RWPE1 (cell line): ENCODE results near the gene NFKB1.

ENCODE experiments used
- CTCF ChIA-PET: fragments of 350-600 bp; sonication (Branson Sonifier 250); formaldehyde crosslinking; extraction: SDS; loops from one replicate; lab custom pipeline; 2021; lab: Yijun Ruan, JAX
- POLR2A ChIA-PET: fragments of 400-600 bp; formaldehyde crosslinking; extraction: SDS; loops from one replicate; lab custom pipeline; 2020; ENCODE audit warnings: antibody characterized with exemption; ENCODE audit not compliant: low non-redundant PET; lab: Yijun Ruan, JAX
- DNase-seq: peaks from one replicate; pipeline ENCODE4 v3.0.0; 2012; ENCODE audit warnings: low spot score
- H3K27ac ChIP-seq: fragments of 450-650 bp; 2 replicates; pipeline ENCODE4 v1.5.1; 2017
- TF ChIP-seq, protein P1 (sequence below): fragments of 450-650 bp; conservative IDR thresholded peaks from 2 replicates; pipeline ENCODE4 v1.5.1; 2017; ENCODE audit warnings: low read depth, mild to moderate bottlenecking

The NFKB1 gene

DNA sequence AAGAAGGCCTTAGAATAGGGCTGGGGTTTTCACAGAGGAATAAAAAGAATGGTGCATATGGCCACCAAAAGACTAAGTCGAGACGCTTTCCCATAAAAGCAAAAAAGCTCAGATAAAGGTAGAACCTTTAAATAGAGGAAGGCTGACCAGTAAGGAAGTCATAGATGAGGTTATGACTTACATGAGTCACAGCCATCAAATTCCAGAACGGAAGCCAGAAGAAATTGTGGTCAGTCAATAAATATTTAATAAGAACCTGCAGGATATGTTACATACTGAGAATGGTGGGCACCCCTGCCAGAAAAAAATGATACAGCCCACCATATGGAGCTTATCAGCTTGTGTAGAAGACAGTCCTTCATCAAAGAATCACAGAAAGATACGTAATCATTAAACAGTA lies 139.5 kb downstream of the NFKB1 start:
- H3K27ac ChIP-seq, result no peak overlapping the region
- TF ChIP-seq, protein P1, sequence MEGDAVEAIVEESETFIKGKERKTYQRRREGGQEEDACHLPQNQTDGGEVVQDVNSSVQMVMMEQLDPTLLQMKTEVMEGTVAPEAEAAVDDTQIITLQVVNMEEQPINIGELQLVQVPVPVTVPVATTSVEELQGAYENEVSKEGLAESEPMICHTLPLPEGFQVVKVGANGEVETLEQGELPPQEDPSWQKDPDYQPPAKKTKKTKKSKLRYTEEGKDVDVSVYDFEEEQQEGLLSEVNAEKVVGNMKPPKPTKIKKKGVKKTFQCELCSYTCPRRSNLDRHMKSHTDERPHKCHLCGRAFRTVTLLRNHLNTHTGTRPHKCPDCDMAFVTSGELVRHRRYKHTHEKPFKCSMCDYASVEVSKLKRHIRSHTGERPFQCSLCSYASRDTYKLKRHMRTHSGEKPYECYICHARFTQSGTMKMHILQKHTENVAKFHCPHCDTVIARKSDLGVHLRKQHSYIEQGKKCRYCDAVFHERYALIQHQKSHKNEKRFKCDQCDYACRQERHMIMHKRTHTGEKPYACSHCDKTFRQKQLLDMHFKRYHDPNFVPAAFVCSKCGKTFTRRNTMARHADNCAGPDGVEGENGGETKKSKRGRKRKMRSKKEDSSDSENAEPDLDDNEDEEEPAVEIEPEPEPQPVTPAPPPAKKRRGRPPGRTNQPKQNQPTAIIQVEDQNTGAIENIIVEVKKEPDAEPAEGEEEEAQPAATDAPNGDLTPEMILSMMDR, result no peak
- CTCF ChIA-PET, result no interaction called here
- POLR2A ChIA-PET, result no interaction called here
- no peak for DNase-seq

- POLR2A ChIA-PET, result no interaction called here
- CTCF ChIA-PET, result interaction anchor here (0.6 kb wide), 2 partner anchors 117 to 437 kb away, joined by 4 read pairs; no protein-coding TSS in a partner anchor
- H3K27ac ChIP-seq, result no peak overlapping the region
- TF ChIP-seq, protein P1, result no peak
- no peak for DNase-seq
Observed at GRCh38 chr4:102641793-102642192, 140.6 kb downstream of the NFKB1 start.

DNA sequence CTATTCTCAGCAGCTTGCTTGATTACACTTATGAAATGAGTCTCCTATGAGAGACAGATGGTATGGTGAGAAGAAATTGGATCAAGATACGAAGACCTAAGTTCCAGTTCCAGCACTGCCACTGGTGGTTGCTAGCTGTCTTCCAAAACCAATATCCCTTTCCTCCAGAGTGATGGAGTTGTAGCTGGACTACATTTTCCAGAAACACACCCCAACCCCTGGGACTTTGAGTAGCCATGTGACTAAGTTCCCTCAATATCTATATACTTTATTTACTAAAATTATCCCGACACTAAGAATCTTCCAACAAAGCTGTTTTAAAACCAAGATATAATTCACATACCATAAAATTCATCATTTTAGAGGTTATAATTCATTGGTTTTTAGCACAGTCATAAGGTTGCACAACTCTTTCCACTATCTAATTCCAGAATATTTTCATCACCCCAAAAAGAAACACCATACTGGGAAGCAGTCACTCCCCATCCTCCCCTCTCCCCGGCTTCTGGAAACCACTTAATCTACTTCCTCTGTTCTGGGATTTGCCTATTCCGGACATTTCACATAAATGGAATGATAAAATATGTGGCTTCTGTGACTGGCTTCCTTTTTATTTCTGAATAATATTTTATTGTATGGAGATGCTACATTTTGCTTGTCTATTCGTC lies 141.6 kb downstream of the NFKB1 start:
- ChIA-PET CTCF (no interaction called here), POLR2A (no interaction called here)
- no peak overlapping the region for H3K27ac ChIP-seq
- TF ChIP-seq, protein P1, result no peak
- DNase-seq, result no peak

- CTCF ChIA-PET, result interaction anchor here (0.7 kb wide), 1 partner anchor 182 kb away, joined by 3 read pairs; no protein-coding TSS in a partner anchor
- no peak for DNase-seq
- TF ChIP-seq, protein P1, result no peak
- H3K27ac ChIP-seq, result no peak overlapping the region
- POLR2A ChIA-PET, result no interaction called here
Observed at GRCh38 chr4:102647117-102647516, 146.0 kb downstream of the NFKB1 start.

GRCh38 chr4:102657206-102657605 lies 156.0 kb downstream of the NFKB1 start:
- CTCF ChIA-PET, result no interaction called here
- POLR2A ChIA-PET, result no interaction called here
- TF ChIP-seq, protein P1, result no peak
- no peak for DNase-seq
- no peak overlapping the region for H3K27ac ChIP-seq

DNA sequence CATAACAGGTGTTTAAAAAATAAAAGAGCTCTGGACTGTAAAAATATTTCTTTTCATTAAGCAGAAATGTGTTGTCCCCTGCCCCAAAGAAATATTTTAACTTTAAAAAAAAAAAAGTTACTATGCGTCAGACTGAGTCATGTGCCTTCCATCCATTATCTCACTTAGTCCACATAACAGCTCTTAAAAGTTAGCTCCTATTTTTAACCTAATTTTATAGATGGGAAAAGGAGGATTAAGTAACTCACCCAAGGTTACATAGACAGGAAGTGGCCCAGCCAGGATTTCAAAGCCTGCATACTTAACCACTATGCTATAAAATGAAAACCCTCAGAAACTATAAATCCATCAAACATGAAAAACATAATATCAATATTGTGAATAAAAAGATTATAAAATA lies 161.9 kb downstream of the NFKB1 start:
- DNase-seq, result peak; percentile 69
- ChIA-PET CTCF (interaction anchor here (0.6 kb wide), 1 partner anchor 19 kb away, joined by 3 read pairs; no protein-coding TSS in a partner anchor), POLR2A (interaction anchor here (0.7 kb wide), 1 partner anchor 215 kb away, joined by 6 read pairs; no protein-coding TSS in a partner anchor)
- TF ChIP-seq, protein P1, result no peak
- H3K27ac ChIP-seq, result no peak overlapping the region
